Activated CD4-positive, alpha-beta T cell treated with anti-CD3 and anti-CD28 coated beads, Interleukin-2, amount 10 ng/mL, durations not matched to agents 7 days and 5 days (primary cell): Measurements from ENCODE around the gene ZNF418. TPM values are rescaled to one million over a fixed set of nuclear protein-coding genes. Genes with fewer than 3 reads are reported as not detected.
"Not testable (repeated sequence)": the region's sequence is repeated elsewhere in the genome, so short reads cannot be mapped to it uniquely, and the experiment has no call there.

Experiments used
- CTCF ChIA-PET: fragments of 350-600 bp; sonication (Branson Sonifier 250); formaldehyde crosslinking; loops from one replicate; lab custom pipeline; 2021; ENCODE audit warnings: antibody characterized with exemption; lab: Charles Lee
- POLR2A ChIA-PET: fragments of 350-600 bp; sonication (Branson Sonifier 250); formaldehyde crosslinking; loops from one replicate; lab custom pipeline; 2021; ENCODE audit warnings: antibody characterized with exemption; lab: Charles Lee
- DNase-seq: peaks from one replicate; pipeline ENCODE4 v3.0.0-alpha.2; 2020
- H3K27ac Mint-ChIP-seq: one replicate; pipeline ENCODE4 v1.8.0; 2021; ENCODE audit warnings: mild to moderate bottlenecking, moderate library complexity, mixed read lengths
- H3K27me3 Mint-ChIP-seq: one replicate; pipeline ENCODE4 v1.8.0; 2021; ENCODE audit warnings: mixed read lengths
- H3K36me3 Mint-ChIP-seq: one replicate; pipeline ENCODE4 v1.8.0; 2021; ENCODE audit warnings: low read depth, mixed read lengths
- H3K4me1 Mint-ChIP-seq: one replicate; pipeline ENCODE4 v1.8.0; 2021; ENCODE audit warnings: mixed read lengths
- H3K4me3 Mint-ChIP-seq: one replicate; pipeline ENCODE4 v1.8.0; 2021; ENCODE audit warnings: mild to moderate bottlenecking, moderate library complexity, mixed read lengths
- H3K9me3 Mint-ChIP-seq: one replicate; pipeline ENCODE4 v1.8.0; 2021; ENCODE audit warnings: mixed read lengths
- total RNA-seq, 2 experiments: library from RNA; stranded (reverse); gene quantifications; one replicate each; pipeline ENCODE4 v1.2.3, GENCODE V29; 2021

The ZNF418 gene
- total RNA-seq, 2 experiments from 2014 or later, result 7.2 to 7.9 TPM

- Mint-ChIP-seq H3K27me3 (no peaks in the 10 kb centered on the region), H3K9me3 (peaks cover 48% of the 10 kb centered on the region), H3K4me3 (no peak overlapping the region), H3K27ac (no peak overlapping the region), H3K36me3 (peaks cover 67% of the 10 kb centered on the region), H3K4me1 (peaks cover 28% of the 10 kb centered on the region)
- CTCF ChIA-PET, result interaction anchor here (0.7 kb wide), 1 partner anchor 75 kb away, joined by 3 read pairs; no protein-coding TSS in a partner anchor
- POLR2A ChIA-PET, result no interaction called here
- DNase-seq, result no peak
These were observed 49.2 kb downstream of the ZNF418 start for GRCh38 chr19:57886046-57886445.

- POLR2A ChIA-PET, H3K27me3 Mint-ChIP-seq, H3K4me1 Mint-ChIP-seq, H3K27ac Mint-ChIP-seq, DNase-seq, H3K4me3 Mint-ChIP-seq: not testable (repeated sequence)
- Mint-ChIP-seq H3K36me3 (peaks cover 83% of the 10 kb centered on the region), H3K9me3 (peaks cover 61% of the 10 kb centered on the region)
- CTCF ChIA-PET, result interaction anchor here (0.7 kb wide), 1 partner anchor 331 kb away, joined by 3 read pairs; no protein-coding TSS in a partner anchor
These were observed 61.1 kb downstream of the ZNF418 start for GRCh38 chr19:57873883-57874799.

- ChIA-PET POLR2A (no interaction called here), CTCF (interaction anchor here (1.6 kb wide), 1 partner anchor 10 kb away, joined by 5 read pairs; no protein-coding TSS in a partner anchor)
- Mint-ChIP-seq H3K4me1 (no peaks in the 10 kb centered on the region), H3K27ac (no peak overlapping the region), H3K27me3 (no peaks in the 10 kb centered on the region), H3K4me3 (no peak overlapping the region), H3K36me3 (peaks cover 79% of the 10 kb centered on the region), H3K9me3 (peaks cover 61% of the 10 kb centered on the region)
- DNase-seq, result no peak
These were observed 62.8 kb downstream of the ZNF418 start for GRCh38 chr19:57872450-57872849.

Other genes starting within 250 kb of the ZNF418 start
- 1 to 10 TPM; 5.0 to 5.8 TPM for gene ZNF154, start 226.2 kb downstream of the ZNF418 start, total RNA-seq
- gene ZNF671, start 207.8 kb downstream of the ZNF418 start, total RNA-seq, result 10 to 100 TPM; 13.9 to 14.4 TPM
- 10 to 100 TPM; 16.1 to 21.4 TPM for gene ZNF776, start 188.6 kb downstream of the ZNF418 start, total RNA-seq
- gene ZNF586, start 165.7 kb downstream of the ZNF418 start, total RNA-seq, result 10 to 100 TPM; 26.8 to 28.4 TPM
- 10 to 100 TPM in 1 of 2 experiments, 1 to 10 TPM in 1; 8.7 to 10.0 TPM for gene ZNF552, start 120.5 kb downstream of the ZNF418 start, total RNA-seq
- gene ZNF587B, start 105.1 kb downstream of the ZNF418 start, total RNA-seq, result 10 to 100 TPM; 16.2 to 18.4 TPM
- gene ZNF587, start 85.5 kb downstream of the ZNF418 start, total RNA-seq, result 10 to 100 TPM; 35.3 to 35.6 TPM
- 10 to 100 TPM; 20.9 to 22.2 TPM for gene ZNF814, start 46.4 kb downstream of the ZNF418 start, total RNA-seq
- gene ZNF417, start 18.8 kb downstream of the ZNF418 start, total RNA-seq, result 10 to 100 TPM; 30.3 to 30.7 TPM
- gene ZNF256, start 12.3 kb upstream of the ZNF418 start, total RNA-seq, result 1 to 10 TPM; 9.1 to 9.3 TPM
- under 1 TPM; 0.37 to 0.82 TPM for gene C19orf18, start 39.1 kb upstream of the ZNF418 start, total RNA-seq
- gene ZNF606, start 67.4 kb upstream of the ZNF418 start, total RNA-seq, result 10 to 100 TPM; 11.1 to 15.3 TPM
- gene ZSCAN1, start 98.6 kb upstream of the ZNF418 start, total RNA-seq, result not detected
- 1 to 10 TPM in 1 of 2 experiments, under 1 TPM in 1; 0.77 to 1.1 TPM for gene ZNF135, start 123.9 kb upstream of the ZNF418 start, total RNA-seq
- gene ZSCAN18, start 162.8 kb upstream of the ZNF418 start, total RNA-seq, result 10 to 100 TPM; 19.0 to 20.6 TPM
- gene ZNF329, start 215.4 kb upstream of the ZNF418 start, total RNA-seq, result 1 to 10 TPM; 5.2 to 5.5 TPM
- gene ZNF274, start 247.7 kb upstream of the ZNF418 start, total RNA-seq, result 10 to 100 TPM; 22.4 to 23.7 TPM